Left renal cortex interstitium (tissue), 4 donors: Measurements from ENCODE around the gene SMC5. TPM values are rescaled to one million over a fixed set of nuclear protein-coding genes. Genes with fewer than 3 reads are reported as not detected.
"Not testable (repeated sequence)": the region's sequence is repeated elsewhere in the genome, so short reads cannot be mapped to it uniquely, and the experiment has no call there.

Experiments
- DNase-seq, 4 donors: peaks; one replicate each; pipeline ENCODE4 v3.0.0-alpha.2; 2013; ENCODE audit warnings: low read depth in 4 of 4, low spot score in 2 of 4, missing footprints in 1 of 4
- polyA plus RNA-seq, 4 donors: library from polyadenylated mRNA; unstranded; fragments of 120-200 nt; gene quantifications; one replicate each; pipeline ENCODE4 v1.2.1, GENCODE V29; 2013; ENCODE audit not compliant: insufficient read length in 4 of 4

Gene SMC5
- polyA plus RNA-seq, 4 donors = 32.5 to 67.5 (median 50.0) TPM

GRCh38 chr9:70262366-70262765 lies 3.6 kb downstream of the SMC5 start:
- DNase-seq = no peak

DNA sequence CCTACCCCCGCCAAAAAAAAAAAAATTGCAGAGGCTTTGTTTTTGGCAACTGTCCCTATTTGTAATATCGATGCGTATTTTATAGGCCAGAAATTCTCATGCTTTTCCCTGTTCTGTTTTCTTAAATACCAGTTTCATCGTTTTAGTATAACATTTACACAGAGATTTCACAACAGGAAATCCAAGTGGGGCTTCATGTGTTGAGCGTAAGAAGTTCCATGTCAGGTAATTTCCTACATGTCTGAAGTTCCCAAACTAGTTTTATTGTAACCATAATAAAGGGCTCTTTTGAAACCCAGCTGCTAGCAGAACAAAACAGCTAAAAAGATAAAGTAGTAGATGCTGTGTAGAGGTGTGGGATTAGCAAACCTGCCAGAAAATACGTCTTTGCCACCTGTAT lies 4.2 kb downstream of the SMC5 start:
- DNase-seq = no peak

DNA sequence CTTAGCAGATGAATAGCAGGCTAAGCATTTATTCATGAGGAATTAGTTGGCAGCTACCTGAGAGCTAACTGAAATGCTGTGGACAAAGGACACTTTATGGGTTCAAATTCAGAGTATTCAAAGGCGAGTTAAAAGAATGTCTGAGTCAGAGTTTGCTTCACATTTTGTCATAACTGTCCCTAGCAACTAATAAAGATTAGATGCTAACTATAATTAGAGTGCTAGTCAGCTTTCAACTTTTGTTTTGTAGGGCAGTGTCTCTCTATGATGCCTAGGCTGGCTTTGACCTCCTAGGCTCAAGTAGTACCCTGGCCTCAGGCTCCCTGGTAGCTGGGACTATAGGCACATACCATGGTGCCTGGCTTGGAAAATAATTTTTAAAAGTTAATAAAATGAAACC lies 4.6 kb downstream of the SMC5 start:
- DNase-seq = no peak

- no peak for DNase-seq
Measured at GRCh38 chr9:70278305-70278704, 19.5 kb downstream of the SMC5 start.

DNA sequence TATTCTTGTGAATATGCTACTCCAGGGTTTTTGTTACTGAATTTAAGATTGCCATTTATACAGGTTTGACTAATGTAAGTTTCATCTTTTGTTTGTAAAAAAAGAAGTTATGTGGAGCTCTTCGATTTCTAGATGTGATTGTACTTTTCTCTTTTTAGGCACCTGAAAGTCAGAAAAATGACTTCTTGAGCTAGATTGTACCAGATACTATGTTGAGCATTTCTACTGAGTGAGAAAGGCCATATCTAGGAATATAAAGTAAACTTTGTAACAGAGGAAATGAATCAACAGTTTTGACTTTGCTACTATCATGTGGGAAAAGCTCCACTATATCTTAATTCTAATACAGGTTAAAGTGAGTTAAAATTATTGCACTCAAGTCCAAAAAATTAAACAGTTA lies 25.1 kb downstream of the SMC5 start:
- DNase-seq = no peak

- peak in 3 of 4 donors; percentile 21 to 36 (median 27) for DNase-seq
Measured at GRCh38 chr9:70285246-70285645, 26.5 kb downstream of the SMC5 start.

DNA sequence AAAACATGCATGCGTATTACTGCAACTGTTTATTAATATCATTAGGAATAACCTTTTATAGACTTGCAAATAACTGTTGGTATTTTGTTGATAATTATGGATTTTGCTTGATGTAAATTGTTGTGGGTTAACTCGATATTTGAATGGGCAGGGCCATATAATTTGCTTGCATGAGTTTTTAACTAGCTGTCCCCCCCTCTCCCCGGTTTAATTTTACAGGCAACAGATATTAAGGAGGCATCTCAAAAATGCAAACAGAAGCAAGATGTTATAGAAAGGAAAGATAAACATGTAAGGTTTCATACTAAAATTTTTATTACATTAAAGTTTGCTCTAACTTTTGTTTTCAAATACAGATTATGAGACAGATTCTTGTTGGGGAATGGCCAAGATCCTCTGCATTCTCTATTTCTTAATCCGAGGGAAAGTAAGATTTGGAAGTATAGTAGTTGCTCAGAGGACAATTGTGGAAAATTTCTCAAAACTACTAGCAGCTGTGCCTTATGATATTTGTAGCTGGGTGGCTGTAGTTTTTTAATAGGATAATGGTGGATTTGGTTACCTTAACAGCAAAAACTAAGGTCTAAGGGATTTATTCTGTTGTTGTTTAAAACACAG lies 27.3 kb downstream of the SMC5 start:
- no peak for DNase-seq

- DNase-seq = no peak
Measured at GRCh38 chr9:70290626-70291025, 31.8 kb downstream of the SMC5 start.

DNA sequence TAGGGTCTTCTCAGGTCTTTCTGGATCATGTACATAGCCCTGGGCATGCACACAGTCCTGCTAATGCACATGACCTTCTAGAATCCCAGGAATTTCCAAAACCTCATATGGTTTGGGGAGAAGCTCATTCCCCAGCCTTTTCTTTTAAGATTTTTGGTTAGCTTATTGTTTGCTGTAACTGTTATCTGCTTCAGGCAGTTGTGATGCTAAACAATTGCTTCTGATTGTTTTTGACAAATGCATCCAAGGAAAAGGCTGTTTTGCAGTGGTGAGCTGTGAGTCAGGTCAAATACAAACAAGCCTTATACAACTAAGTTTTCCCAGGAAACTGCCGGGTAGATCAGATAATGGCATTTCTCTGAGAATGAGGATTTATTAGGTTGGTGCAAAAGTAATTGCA lies 32.7 kb downstream of the SMC5 start:
- DNase-seq = no peak

- DNase-seq = no peak
Measured at GRCh38 chr9:70292253-70292652, 33.5 kb downstream of the SMC5 start.

DNA sequence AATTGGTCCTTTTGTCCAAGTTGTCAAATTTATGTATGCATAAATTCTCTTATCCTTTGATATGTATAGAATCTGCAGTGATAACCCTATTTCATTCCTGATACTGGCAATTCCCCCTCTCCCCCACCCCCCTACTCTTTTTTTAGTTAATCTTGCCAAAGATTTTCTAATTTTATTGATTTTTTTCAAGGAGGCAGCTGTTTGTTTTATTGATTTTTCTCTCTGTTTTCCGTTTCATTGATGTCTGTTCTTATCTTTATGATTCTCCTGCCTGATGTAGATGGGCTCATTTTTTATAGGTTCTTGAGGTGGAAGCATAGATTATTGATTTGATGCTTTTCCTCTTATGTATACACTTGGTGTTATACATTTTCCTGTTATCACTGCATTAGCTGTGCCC lies 34.4 kb downstream of the SMC5 start:
- DNase-seq = no peak

DNA sequence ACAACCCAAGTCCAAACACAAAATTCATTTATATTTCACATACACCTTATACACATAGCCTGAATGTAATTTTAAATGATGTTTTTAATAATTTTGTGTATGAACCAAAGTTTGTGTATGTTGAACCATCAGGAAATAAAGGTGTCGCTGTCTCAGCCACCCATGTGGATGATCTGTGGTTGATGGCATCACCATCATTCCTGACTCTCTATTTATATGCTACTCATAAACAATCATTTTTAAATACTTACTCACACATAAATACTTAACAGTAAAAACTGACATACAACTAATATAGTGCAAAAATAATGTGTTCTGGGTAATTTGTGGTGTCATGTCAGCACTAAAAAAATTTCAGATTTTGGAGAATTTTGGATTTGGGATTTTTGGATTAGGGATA lies 38.4 kb downstream of the SMC5 start:
- DNase-seq = no peak

- DNase-seq = no peak
Measured at GRCh38 chr9:70298245-70298771, 39.5 kb downstream of the SMC5 start.

DNA sequence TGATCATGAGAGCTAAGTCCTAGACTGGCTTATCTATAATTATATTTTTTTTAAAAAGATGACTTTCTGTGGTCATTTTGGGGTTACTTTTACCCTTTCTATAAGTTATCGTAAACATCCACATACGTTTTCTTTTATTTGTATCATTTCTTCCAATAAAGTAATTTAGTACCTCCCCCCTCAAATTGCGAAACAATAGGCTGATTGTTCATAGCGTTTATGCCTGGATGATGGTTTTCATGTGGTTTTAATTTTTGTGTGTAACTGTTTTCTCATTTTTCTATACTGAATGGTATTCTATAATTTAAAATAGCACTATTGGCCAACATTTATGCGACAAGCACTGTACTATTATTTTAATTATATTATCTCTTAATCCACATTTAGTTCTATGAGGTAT lies 44.5 kb downstream of the SMC5 start:
- DNase-seq = no peak

DNA sequence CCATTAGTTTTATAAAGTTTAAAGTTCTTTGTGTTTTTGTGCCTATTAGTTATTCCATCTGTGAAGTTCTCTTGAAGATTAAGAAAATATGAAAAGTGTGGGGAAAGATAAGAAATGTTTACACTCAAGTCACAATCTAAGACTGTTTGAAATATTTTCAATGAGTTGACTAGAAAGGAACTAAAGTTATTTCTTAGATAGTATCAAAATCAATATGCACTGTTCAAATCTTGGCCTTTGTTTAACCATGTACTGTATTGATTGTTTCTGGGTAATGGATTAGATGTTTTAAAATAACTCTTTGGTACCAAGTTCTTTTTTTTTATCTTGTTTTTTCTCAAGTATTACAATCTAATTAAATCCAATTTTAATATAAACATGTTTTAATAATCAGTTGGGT lies 46.0 kb downstream of the SMC5 start:
- DNase-seq = no peak

GRCh38 chr9:70315389-70315788 lies 56.6 kb downstream of the SMC5 start:
- DNase-seq = no peak

DNA sequence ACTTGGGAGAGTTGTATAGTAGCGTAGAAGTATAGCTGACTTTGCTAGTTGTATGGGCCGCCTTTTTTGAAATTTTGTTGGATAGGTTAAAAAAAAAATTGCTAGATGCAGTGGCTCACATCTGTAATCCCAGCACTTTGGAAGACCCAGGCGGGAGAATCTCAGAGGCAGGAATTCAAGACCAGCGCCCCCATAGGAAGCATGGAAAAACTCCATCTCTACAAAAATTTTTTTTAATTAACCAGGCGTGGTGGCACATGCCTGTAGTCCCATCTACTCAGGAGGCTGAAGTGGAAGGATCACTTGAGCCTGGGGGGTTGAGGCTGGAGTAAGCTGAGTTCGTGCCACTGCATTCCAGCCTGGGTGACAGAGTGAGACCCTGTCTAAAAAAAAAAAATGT lies 59.2 kb downstream of the SMC5 start:
- DNase-seq = no peak

DNA sequence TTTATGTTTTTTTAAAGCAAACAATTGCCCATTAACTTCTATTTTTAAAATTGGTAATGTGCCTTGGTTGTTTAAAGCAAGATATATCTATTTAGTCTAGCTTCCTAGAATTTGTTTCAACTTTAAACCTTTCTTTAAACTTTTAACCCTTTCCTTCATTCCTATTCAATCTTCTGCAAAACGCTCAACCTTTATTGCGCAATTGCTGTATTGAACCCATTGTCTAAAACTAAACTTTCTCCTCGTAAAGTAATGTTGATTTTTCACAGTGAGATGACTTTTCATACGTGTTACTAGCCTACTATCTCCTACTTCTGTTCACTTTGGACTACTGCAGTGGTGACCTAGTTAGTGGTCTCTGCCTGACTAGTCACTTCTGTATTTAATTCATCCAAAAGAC lies 63.3 kb downstream of the SMC5 start:
- no peak for DNase-seq

DNA sequence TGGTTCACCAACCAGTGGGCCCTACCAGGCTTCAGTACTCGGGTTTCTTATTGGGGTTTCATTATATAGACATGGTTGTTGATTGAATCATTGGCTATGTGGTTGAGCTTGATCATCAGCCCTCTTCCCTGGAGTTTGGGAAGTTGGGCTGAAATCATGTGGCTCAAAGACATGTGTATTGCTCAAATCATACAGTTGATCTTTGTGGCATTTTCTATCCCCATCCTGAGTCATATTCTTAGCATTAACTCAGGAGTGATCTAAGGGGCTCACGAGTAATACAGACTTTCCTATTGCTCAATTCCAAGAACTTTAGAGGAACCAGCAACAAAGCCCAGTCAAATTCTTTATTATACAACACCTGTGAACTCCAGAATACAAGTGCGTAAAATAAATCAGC lies 66.2 kb downstream of the SMC5 start:
- DNase-seq = no peak

- DNase-seq = not testable (repeated sequence)
Measured at GRCh38 chr9:70328625-70329024, 69.8 kb downstream of the SMC5 start.

GRCh38 chr9:70340572-70340971 lies 81.8 kb downstream of the SMC5 start:
- DNase-seq = peak in 2 of 4 donors; percentile 5 to 19

DNA sequence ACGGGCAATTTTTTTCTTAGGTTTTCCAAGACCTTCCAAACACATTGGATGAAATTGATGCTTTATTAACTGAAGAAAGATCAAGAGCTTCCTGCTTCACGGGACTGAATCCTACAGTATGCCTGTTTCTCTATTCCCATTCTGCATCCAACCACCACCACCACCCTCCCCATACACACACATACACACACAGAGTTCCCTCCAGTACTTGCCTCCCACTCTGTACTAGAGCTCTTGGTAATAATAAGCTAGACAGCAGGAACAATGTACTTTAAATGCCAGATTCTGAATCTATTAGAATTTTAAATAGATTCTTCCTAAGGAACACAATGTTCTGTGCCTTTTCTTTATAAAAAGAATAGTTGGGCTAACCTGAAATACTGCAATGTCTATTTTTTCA lies 88.3 kb downstream of the SMC5 start:
- no peak for DNase-seq

GRCh38 chr9:70352356-70352755 lies 93.6 kb downstream of the SMC5 start:
- no peak for DNase-seq
